Measurements from ENCODE around the gene MEGF9. TPM values are rescaled to one million over a fixed set of nuclear protein-coding genes. Genes with fewer than 3 reads are reported as not detected.

The MEGF9 gene
- total and polyA plus RNA-seq, 2 of the 13 experiments (the other 11 are each of a cell fraction or from before 2014, with no cell fraction given), result 3.1 to 3.3 TPM

DNA sequence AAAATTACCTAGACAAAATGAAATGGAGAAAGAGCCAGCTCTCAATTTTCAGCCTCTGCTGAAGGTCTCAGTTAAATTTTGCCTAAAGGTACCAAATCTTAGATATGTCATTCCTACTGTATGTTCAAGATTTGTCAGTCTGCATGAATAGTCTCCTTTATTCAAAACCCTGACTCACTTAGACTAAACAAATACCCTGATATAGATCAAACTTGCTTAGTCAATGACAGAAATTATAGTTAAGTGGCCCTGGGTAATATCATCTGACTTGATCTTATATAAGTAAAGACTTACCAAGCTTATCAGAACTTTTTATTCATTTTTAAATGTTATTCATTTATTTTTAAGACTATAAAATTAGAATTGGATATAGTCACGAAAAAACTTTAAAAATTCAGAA lies 12.2 kb downstream of the MEGF9 start:
- no peak overlapping the region for H3K4me3 ChIP-seq (replicated peaks in 1 of 3; ENCODE audit: insufficient read depth in 1 of 3, low read depth in 2 of 3, low read length in 3 of 3)
- in situ Hi-C loops (cut with HindIII; ENCODE audit: extremely low pct_ligation_motif_present, low pct_unique_long_range_greater_than_20kb) (no loop called here), intact Hi-C loops (cut with micrococcal nuclease; ENCODE audit: unreplicated experiment) (no loop called here)
- H3K4me2 ChIP-seq (ENCODE audit: low read depth, low read length), result no peak overlapping the region
- H3K36me3 ChIP-seq (replicated peaks in 1 of 2; ENCODE audit: control insufficient read depth in 1 of 2, insufficient read depth in 2 of 2, low read length in 2 of 2), result no peaks in the 10 kb centered on the region
- no peaks in the 10 kb centered on the region for H3K9me3 ChIP-seq (ENCODE audit: low read length)
- H3K4me1 ChIP-seq (ENCODE audit: insufficient read depth, low read length), result peaks cover 25% of the 10 kb centered on the region
- no peaks in the 10 kb centered on the region for H3K27me3 ChIP-seq (ENCODE audit: control insufficient read depth in 1 of 2, insufficient read depth in 2 of 2, low read length in 2 of 2)
- no peak for ATAC-seq
- peak; percentile 54 for DNase-seq (ENCODE audit: low spot score)
- H2AFZ ChIP-seq (ENCODE audit: low read length), result no peak overlapping the region
- TF ChIP-seq KAT7 (CRISPR knock-in tag; IDR thresholded peaks at IDR 0.05; ENCODE audit: borderline replicate concordance), result no peak
- TF ChIP-seq CENPX (CRISPR knock-in tag; IDR thresholded peaks at IDR 0.05), result no peak
- no peak for TF ChIP-seq ZIK1 (CRISPR knock-in tag; IDR thresholded peaks at IDR 0.05; ENCODE audit: borderline replicate concordance, low read depth)
- no peak for TF ChIP-seq ZBTB10 (CRISPR knock-in tag; IDR thresholded peaks at IDR 0.05; ENCODE audit: borderline replicate concordance)
- TF ChIP-seq EZH2 (conservative IDR thresholded peaks at IDR 0.05; ENCODE audit: low read depth, low read length), result no peak
- no peak for TF ChIP-seq YEATS4 (CRISPR knock-in tag; IDR thresholded peaks at IDR 0.05; ENCODE audit: borderline replicate concordance)
- TF ChIP-seq, protein P1, sequence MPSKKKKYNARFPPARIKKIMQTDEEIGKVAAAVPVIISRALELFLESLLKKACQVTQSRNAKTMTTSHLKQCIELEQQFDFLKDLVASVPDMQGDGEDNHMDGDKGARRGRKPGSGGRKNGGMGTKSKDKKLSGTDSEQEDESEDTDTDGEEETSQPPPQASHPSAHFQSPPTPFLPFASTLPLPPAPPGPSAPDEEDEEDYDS (CRISPR knock-in tag; IDR thresholded peaks at IDR 0.05), result no peak
- BruUV-seq (replicated peaks), result no TSS peak
- H3K27ac ChIP-seq (ENCODE audit: extremely low read length, insufficient read depth, low read length), result no peak overlapping the region
- H4K20me1 ChIP-seq (ENCODE audit: insufficient read depth, low read length), result no peaks in the 10 kb centered on the region
- no peaks in the 10 kb centered on the region for H3K79me2 ChIP-seq (ENCODE audit: insufficient read depth, low read length)
- ChIA-PET CTCF (ENCODE audit: low intra/inter-chr PET ratio, low total read pairs) (no interaction called here), POLR2A (no interaction called here)
- no peak overlapping the region for H3K9ac ChIP-seq (ENCODE audit: insufficient read depth, low read depth, low read length)
- 92% methylated on average over 1 of the region's 1 CpG for WGBS (ENCODE audit: low lambda C conversion rate)
- no peak for FAIRE-seq
